WTC11 (cell line): ENCODE results near the gene ESPN. TPM values are rescaled to one million over a fixed set of nuclear protein-coding genes. Genes with fewer than 3 reads are reported as not detected.
"Not testable (repeated sequence)": the region's sequence is repeated elsewhere in the genome, so short reads cannot be mapped to it uniquely, and the experiment has no call there.

Source experiments
- ATAC-seq: fragments of 200-7000 bp; cut with Tn5 transposase; 2 replicates; pipeline ENCODE4 v1.10.0; 2021; ENCODE audit warnings: mild to moderate bottlenecking, moderate library complexity
- CTCF ChIA-PET: fragments of 300-600 bp; sonication (Branson Sonifier 250); formaldehyde crosslinking; loops from one replicate; lab custom pipeline; 2021; ENCODE audit warnings: antibody characterized with exemption; lab: Charles Lee
- POLR2A ChIA-PET: fragments of 350-600 bp; sonication (Branson Sonifier 250); formaldehyde crosslinking; loops from one replicate; lab custom pipeline; 2021; ENCODE audit warnings: antibody characterized with exemption; lab: Charles Lee
- DNase-seq: peaks from one replicate; pipeline ENCODE4 v3.0.0; 2021; ENCODE audit warnings: low spot score
- H3K27ac Mint-ChIP-seq: 2 replicates; pipeline ENCODE4 v1.8.0; 2021; ENCODE audit warnings: mixed read lengths
- H3K27me3 Mint-ChIP-seq: 2 replicates; pipeline ENCODE4 v1.8.0; 2021; ENCODE audit warnings: low read depth, mild to moderate bottlenecking, moderate library complexity, mixed read lengths
- H3K36me3 Mint-ChIP-seq: 2 replicates; pipeline ENCODE4 v1.8.0; 2021; ENCODE audit warnings: mixed read lengths
- H3K4me1 Mint-ChIP-seq: 2 replicates; pipeline ENCODE4 v1.8.0; 2022; ENCODE audit warnings: mixed read lengths
- H3K4me3 Mint-ChIP-seq: 2 replicates; pipeline ENCODE4 v1.8.0; 2021; ENCODE audit warnings: mild to moderate bottlenecking, moderate library complexity, mixed read lengths
- H3K9me3 Mint-ChIP-seq: 2 replicates; pipeline ENCODE4 v1.8.0; 2021; ENCODE audit warnings: mixed read lengths
- FOXK1 ChIP-seq: sonication (generic); formaldehyde crosslinking; IDR thresholded peaks from 2 replicates; pipeline ENCODE4 v1.8.0; 2022; ENCODE audit warnings: mild to moderate bottlenecking, moderate library complexity, missing genetic modification reagents
- FOXP1 ChIP-seq: sonication (generic); formaldehyde crosslinking; IDR thresholded peaks from 2 replicates; pipeline ENCODE4 v1.8.0; 2022; ENCODE audit warnings: missing genetic modification reagents, mild to moderate bottlenecking, moderate library complexity, borderline replicate concordance
- JUN ChIP-seq: sonication (generic); formaldehyde crosslinking; IDR thresholded peaks from 2 replicates; pipeline ENCODE4 v1.8.0; 2023; ENCODE audit warnings: mild to moderate bottlenecking, missing genetic modification reagents
- MYBL2 ChIP-seq: sonication (generic); formaldehyde crosslinking; IDR thresholded peaks from 2 replicates; pipeline ENCODE4 v1.8.1; 2023; ENCODE audit warnings: mild to moderate bottlenecking, moderate library complexity, missing genetic modification reagents
- PRRX2 ChIP-seq: fragments of 250-450 bp; sonication (Bioruptor Pico); IDR thresholded peaks from 2 replicates; pipeline ENCODE4 v1.8.0; 2021; ENCODE audit warnings: mild to moderate bottlenecking
- RELA ChIP-seq: sonication (generic); formaldehyde crosslinking; IDR thresholded peaks from 2 replicates; pipeline ENCODE4 v1.8.1; 2022; ENCODE audit warnings: missing genetic modification reagents, mild to moderate bottlenecking, borderline replicate concordance
- SMAD4 ChIP-seq: sonication (generic); formaldehyde crosslinking; IDR thresholded peaks from 2 replicates; pipeline ENCODE4 v1.8.0; 2022; ENCODE audit warnings: mild to moderate bottlenecking, missing genetic modification reagents
- ZNF423 ChIP-seq: fragments of 250-450 bp; sonication (Bioruptor Pico); IDR thresholded peaks from 2 replicates; pipeline ENCODE4 v2.1.2; 2022; ENCODE audit warnings: mild to moderate bottlenecking, moderate library complexity
- total RNA-seq: library from RNA; stranded (reverse); gene quantifications from 3 replicates; pipeline ENCODE4 v1.2.3, GENCODE V29; 2021
- TF ChIP-seq, protein P1 (sequence below): fragments of 250-450 bp; sonication (Bioruptor Pico); IDR thresholded peaks from 2 replicates; pipeline ENCODE4 v1.9.0; 2021; ENCODE audit warnings: mild to moderate bottlenecking
- TF ChIP-seq, protein P2 (sequence below): sonication (generic); formaldehyde crosslinking; IDR thresholded peaks from 2 replicates; pipeline ENCODE4 v1.8.0; 2023; ENCODE audit warnings: mild to moderate bottlenecking, missing genetic modification reagents
- TF ChIP-seq, protein P3 (sequence below): sonication (generic); formaldehyde crosslinking; IDR thresholded peaks from 2 replicates; pipeline ENCODE4 v1.8.1; 2023; ENCODE audit warnings: mild to moderate bottlenecking, missing genetic modification reagents

ESPN gene
- total RNA-seq, 1 experiment from 2014 or later, result 46.1 TPM

DNA sequence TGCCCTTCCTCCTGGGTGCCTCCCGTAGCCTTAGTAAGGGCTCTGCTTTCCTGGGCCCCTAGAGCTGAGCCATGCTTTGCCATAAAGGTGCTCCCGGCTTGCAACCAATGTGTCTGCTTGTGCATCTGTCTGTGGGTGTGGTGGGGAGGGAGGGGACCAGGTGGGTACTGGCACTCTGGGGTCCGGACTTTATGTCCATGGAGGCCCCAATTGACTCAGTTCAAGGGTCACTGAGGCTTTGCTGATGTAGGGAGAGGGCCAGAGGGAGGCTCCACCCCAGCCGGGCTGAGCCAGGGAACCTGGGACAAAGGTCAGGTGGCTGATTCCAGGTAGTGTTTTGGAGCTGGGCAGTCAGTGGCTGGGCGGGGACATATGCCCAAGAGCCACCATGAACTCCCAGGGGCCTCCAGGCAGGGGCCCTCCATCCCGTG lies 26.4 kb downstream of the ESPN start:
- ATAC-seq (no peak), DNase-seq (no peak)
- TF ChIP-seq FOXK1 (CRISPR knock-in tag) (no peak), FOXP1 (CRISPR knock-in tag) (no peak), PRRX2 (CRISPR knock-in tag) (no peak), MYBL2 (CRISPR knock-in tag) (no peak), SMAD4 (CRISPR knock-in tag) (no peak), JUN (CRISPR knock-in tag) (no peak), ZNF423 (CRISPR knock-in tag) (no peak), RELA (CRISPR knock-in tag) (no peak)
- TF ChIP-seq, protein P1, sequence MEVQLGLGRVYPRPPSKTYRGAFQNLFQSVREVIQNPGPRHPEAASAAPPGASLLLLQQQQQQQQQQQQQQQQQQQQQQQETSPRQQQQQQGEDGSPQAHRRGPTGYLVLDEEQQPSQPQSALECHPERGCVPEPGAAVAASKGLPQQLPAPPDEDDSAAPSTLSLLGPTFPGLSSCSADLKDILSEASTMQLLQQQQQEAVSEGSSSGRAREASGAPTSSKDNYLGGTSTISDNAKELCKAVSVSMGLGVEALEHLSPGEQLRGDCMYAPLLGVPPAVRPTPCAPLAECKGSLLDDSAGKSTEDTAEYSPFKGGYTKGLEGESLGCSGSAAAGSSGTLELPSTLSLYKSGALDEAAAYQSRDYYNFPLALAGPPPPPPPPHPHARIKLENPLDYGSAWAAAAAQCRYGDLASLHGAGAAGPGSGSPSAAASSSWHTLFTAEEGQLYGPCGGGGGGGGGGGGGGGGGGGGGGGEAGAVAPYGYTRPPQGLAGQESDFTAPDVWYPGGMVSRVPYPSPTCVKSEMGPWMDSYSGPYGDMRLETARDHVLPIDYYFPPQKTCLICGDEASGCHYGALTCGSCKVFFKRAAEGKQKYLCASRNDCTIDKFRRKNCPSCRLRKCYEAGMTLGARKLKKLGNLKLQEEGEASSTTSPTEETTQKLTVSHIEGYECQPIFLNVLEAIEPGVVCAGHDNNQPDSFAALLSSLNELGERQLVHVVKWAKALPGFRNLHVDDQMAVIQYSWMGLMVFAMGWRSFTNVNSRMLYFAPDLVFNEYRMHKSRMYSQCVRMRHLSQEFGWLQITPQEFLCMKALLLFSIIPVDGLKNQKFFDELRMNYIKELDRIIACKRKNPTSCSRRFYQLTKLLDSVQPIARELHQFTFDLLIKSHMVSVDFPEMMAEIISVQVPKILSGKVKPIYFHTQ (CRISPR knock-in tag), result no peak
- TF ChIP-seq, protein P2, sequence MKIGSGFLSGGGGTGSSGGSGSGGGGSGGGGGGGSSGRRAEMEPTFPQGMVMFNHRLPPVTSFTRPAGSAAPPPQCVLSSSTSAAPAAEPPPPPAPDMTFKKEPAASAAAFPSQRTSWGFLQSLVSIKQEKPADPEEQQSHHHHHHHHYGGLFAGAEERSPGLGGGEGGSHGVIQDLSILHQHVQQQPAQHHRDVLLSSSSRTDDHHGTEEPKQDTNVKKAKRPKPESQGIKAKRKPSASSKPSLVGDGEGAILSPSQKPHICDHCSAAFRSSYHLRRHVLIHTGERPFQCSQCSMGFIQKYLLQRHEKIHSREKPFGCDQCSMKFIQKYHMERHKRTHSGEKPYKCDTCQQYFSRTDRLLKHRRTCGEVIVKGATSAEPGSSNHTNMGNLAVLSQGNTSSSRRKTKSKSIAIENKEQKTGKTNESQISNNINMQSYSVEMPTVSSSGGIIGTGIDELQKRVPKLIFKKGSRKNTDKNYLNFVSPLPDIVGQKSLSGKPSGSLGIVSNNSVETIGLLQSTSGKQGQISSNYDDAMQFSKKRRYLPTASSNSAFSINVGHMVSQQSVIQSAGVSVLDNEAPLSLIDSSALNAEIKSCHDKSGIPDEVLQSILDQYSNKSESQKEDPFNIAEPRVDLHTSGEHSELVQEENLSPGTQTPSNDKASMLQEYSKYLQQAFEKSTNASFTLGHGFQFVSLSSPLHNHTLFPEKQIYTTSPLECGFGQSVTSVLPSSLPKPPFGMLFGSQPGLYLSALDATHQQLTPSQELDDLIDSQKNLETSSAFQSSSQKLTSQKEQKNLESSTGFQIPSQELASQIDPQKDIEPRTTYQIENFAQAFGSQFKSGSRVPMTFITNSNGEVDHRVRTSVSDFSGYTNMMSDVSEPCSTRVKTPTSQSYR (CRISPR knock-in tag), result no peak
- TF ChIP-seq, protein P3, sequence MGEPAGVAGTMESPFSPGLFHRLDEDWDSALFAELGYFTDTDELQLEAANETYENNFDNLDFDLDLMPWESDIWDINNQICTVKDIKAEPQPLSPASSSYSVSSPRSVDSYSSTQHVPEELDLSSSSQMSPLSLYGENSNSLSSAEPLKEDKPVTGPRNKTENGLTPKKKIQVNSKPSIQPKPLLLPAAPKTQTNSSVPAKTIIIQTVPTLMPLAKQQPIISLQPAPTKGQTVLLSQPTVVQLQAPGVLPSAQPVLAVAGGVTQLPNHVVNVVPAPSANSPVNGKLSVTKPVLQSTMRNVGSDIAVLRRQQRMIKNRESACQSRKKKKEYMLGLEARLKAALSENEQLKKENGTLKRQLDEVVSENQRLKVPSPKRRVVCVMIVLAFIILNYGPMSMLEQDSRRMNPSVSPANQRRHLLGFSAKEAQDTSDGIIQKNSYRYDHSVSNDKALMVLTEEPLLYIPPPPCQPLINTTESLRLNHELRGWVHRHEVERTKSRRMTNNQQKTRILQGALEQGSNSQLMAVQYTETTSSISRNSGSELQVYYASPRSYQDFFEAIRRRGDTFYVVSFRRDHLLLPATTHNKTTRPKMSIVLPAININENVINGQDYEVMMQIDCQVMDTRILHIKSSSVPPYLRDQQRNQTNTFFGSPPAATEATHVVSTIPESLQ (CRISPR knock-in tag), result no peak
- CTCF ChIA-PET, result interaction anchor here (0.7 to 6.4 kb wide), 8 partner anchors 9 to 546 kb away, joined by 3 to 85 read pairs (median 6); partner anchors contain the start of genes HES2 and TNFRSF25
- Mint-ChIP-seq H3K27ac (no peak overlapping the region), H3K4me3 (no peak overlapping the region), H3K27me3 (no peaks in the 10 kb centered on the region; the same call in 1 of the 2 replicates), H3K36me3 (peaks cover 2% of the 10 kb centered on the region; the same call in 1 of the 2 replicates), H3K9me3 (no peaks in the 10 kb centered on the region), H3K4me1 (peaks cover 24% of the 10 kb centered on the region)
- POLR2A ChIA-PET, result no interaction called here

DNA sequence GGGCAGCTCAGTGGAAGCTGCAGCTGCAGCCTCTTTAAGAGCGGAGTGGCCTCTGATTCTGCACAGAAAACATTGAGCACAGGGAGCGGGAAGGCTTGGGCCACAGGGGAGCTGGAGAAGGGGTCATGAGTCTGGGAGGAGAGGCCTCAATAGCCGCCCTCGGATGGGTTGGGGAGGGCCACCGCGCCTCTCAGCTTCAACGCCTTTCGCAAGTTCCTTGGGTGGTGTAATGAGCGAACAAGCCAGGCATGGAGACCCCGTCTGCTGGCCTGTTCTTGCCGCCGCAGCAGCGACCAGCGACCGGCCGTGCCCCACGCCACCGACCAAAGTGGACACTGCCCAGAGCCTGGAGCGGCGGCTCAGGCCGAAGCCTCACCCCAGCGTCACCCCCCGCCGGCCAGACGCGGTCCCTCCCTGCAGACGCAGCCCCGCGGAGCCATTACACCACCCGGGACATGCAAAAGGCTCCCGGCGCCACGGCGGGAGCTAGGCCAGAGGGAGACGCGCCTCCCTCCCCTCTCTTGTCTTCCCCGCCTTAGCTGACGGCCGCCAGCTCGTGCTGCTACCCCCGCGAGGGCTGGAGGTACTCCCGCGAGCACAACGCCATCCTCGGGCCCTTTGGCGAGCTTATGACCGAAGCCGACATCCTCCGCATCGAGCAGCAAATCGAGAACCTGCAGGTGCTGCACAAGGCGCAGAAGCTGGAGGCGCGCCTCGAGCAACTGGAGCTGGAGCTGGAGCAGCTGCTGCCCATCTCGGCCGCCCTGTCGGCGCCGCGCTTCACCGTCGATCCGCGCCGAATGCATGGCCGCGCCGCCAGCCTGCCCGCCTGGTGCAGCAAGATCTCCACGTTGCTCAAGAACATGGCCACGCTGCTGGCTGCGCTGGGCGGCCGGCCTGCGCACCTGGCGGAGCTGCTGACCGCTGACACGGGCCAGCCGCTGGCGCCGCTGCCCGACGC lies 29.6 kb downstream of the ESPN start:
- POLR2A ChIA-PET, result interaction anchor here (0.7 kb wide), 1 partner anchor 14 kb away, joined by 3 read pairs; no protein-coding TSS in a partner anchor
- not testable (repeated sequence) for H3K9me3 Mint-ChIP-seq, H3K27ac Mint-ChIP-seq, H3K27me3 Mint-ChIP-seq, ATAC-seq, H3K4me3 Mint-ChIP-seq, H3K36me3 Mint-ChIP-seq, DNase-seq
- H3K4me1 Mint-ChIP-seq, result peaks cover 22% of the 10 kb centered on the region
- CTCF ChIA-PET, result interaction anchor here (1.0 to 4.4 kb wide), 12 partner anchors 13 to 192 kb away, joined by 3 to 35 read pairs (median 12); partner anchors contain the start of gene TNFRSF25
